Spleen (tissue), 11 donors: ENCODE results near the gene SNED1. TPM values are rescaled to one million over a fixed set of nuclear protein-coding genes. Genes with fewer than 3 reads are reported as not detected.
A peak's percentile ranks its signal among the peaks of the same experiment; 100 is the strongest.

Experiments
- DNase-seq: peaks from one replicate; pipeline ENCODE4 v3.0.0-alpha.2; 2020
- H3K27ac ChIP-seq, 8 donors: fragments of 200-600 bp; sonication (generic) in 7 of 8; 1 replicate in 4 of 8; 2 replicates in 4 of 8; pipeline versions ENCODE4 v1.5.0 to v1.8.0; 2016 to 2021; ENCODE audit warnings: inconsistent platforms in 4 of 8, mild to moderate bottlenecking in 4 of 8, moderate library complexity in 1 of 8
- H3K27me3 ChIP-seq, 7 donors: fragments of 200-600 bp; sonication (generic) in 6 of 7; replicated peaks in 1 of 7; 1 replicate in 4 of 7; 2 replicates in 3 of 7; pipeline versions ENCODE4 v1.5.0 to v1.8.0; 2016 to 2021; ENCODE audit warnings: inconsistent platforms in 3 of 7, mild to moderate bottlenecking in 1 of 7
- H3K36me3 ChIP-seq, 6 donors: fragments of 200-600 bp; sonication (generic) in 5 of 6; 1 replicate in 4 of 6; 2 replicates in 2 of 6; pipeline versions ENCODE4 v1.5.0 to v1.8.0; 2016 to 2021; ENCODE audit warnings: inconsistent platforms in 2 of 6
- H3K4me1 ChIP-seq, 6 donors: fragments of 200-600 bp; sonication (generic) in 5 of 6; 1 replicate in 3 of 6; 2 replicates in 3 of 6; pipeline versions ENCODE4 v1.5.0 to v1.8.0; 2016 to 2021; ENCODE audit warnings: inconsistent platforms in 3 of 6
- H3K4me3 ChIP-seq, 8 donors: fragments of 200-600 bp; sonication (generic) in 7 of 8; 1 replicate in 4 of 8; 2 replicates in 4 of 8; pipeline versions ENCODE4 v1.5.0 to v1.8.0; 2016 to 2021; ENCODE audit warnings: inconsistent platforms in 4 of 8, mild to moderate bottlenecking in 4 of 8, moderate library complexity in 2 of 8
- H3K9me3 ChIP-seq, 8 donors: fragments of 200-600 bp; sonication (generic) in 7 of 8; 1 replicate in 4 of 8; 2 replicates in 4 of 8; pipeline versions ENCODE4 v1.5.0 to v1.8.0; 2016 to 2021; ENCODE audit warnings: inconsistent platforms in 4 of 8
- CTCF ChIP-seq, 11 experiments: fragments of 200-600 bp in 7 of 11; fragments of 450-650 bp in 4 of 11; sonication (generic) in 4 of 11; IDR thresholded peaks in 8 of 11; conservative IDR thresholded peaks in 3 of 11; 1 replicate in 7 of 11; 2 replicates in 4 of 11; pipeline versions ENCODE4 v1.4.0 to v1.8.0; 2016 to 2021; ENCODE audit warnings: antibody characterized with exemption in 11 of 11, inconsistent platforms in 4 of 11, mild to moderate bottlenecking in 1 of 11
- POLR2A ChIP-seq, 3 donors: fragments of 450-650 bp; IDR thresholded peaks; one replicate each; pipeline ENCODE4 v1.5.1; 2017; ENCODE audit warnings: antibody characterized with exemption in 3 of 3, mild to moderate bottlenecking in 1 of 3
- POLR2AphosphoS5 ChIP-seq, 3 donors: sonication (generic); formaldehyde crosslinking; IDR thresholded peaks; one replicate each; pipeline ENCODE4 v1.5.1; 2017; ENCODE audit warnings: antibody characterized with exemption in 3 of 3
- WGBS, 5 donors: extraction: QIAGEN DNeasy Blood & Tissue Kit in 3 of 5; methylation state at CpG; one replicate each; pipeline versions ENCODE4 v1.1.5 to v1.1.7; 2013 to 2018; 5-methylcytosine and 5-hydroxymethylcytosine counted together
- intact Hi-C: fragments of 100-400 bp; cut with DNase I; formaldehyde crosslinking; loops from one replicate; pipeline ENCODE4 v1.15.0; 2023; ENCODE audit warnings: low total_unique reads
- polyA plus RNA-seq, 3 donors: library from polyadenylated mRNA; stranded (reverse); fragments of 200-250 nt; gene quantifications; one replicate each; pipeline ENCODE4 v1.2.1, GENCODE V29; 2013
- total RNA-seq, 7 donors: library from RNA; depleted of rRNA in 3 of 7; stranded (reverse); fragments of >200 nt in 3 of 7; fragmentation: NEBNext Ultra II Directional in 4 of 7; extraction: Animal tissue kit (Norgen Biotek cat#: 25700) in 4 of 7; gene quantifications; one replicate each; pipeline versions ENCODE4 v1.1.0 to v1.2.1, GENCODE V29; 2016 to 2021
- donor health status: healthy with polysubstance abuse.
- donor health status: DM: no; HTN: no; CAD: no; lungs with moderate emphysema.
- donor health status: DM: no; HTN: no; CAD: no.
- donor health status: Bipolar disorder and iron deficiency.
- donor health status: healthy.
- donor health status: DM: no; HTN: no; CAD: no.
- donor health status: DM: yes; HTN: yes; CAD: no.

The SNED1 gene
- total and polyA plus RNA-seq, 10 donors, result 2.6 to 85.3 (median 45.5) TPM

GRCh38 chr2:241033994-241034393 lies 35.6 kb downstream of the SNED1 start:
- intact Hi-C loops, result no loop called here
- WGBS, 5 donors, result 80 to 97% (median 91%) methylated on average over 6 to 7 of the region's 7 CpGs
- peaks cover 0 to 2% (median 0%) of the 10 kb centered on the region in 8 donors for H3K9me3 ChIP-seq
- DNase-seq, result peak; percentile 60
- H3K4me3 ChIP-seq, result no peak overlapping the region
- peaks cover 0 to 65% (median 4%) of the 10 kb centered on the region in 6 donors for H3K36me3 ChIP-seq
- H3K4me1 ChIP-seq, result peaks cover 0 to 29% (median 22%) of the 10 kb centered on the region in 6 donors
- H3K27me3 ChIP-seq, result peaks cover 0 to 5% (median 0%) of the 10 kb centered on the region in 7 donors
- TF ChIP-seq POLR2AphosphoS5 (IDR thresholded peaks at IDR 0.05) (no peak), CTCF (IDR thresholded peaks at IDR 0.05 in 8 of 11, conservative IDR thresholded peaks at IDR 0.05 in 3 of 11) (no peak), POLR2A (IDR thresholded peaks at IDR 0.05) (no peak)
- no peak overlapping the region for H3K27ac ChIP-seq

- Histone ChIP-seq H3K27ac (no peak overlapping the region), H3K36me3 (peaks cover 0 to 72% (median 4%) of the 10 kb centered on the region in 6 donors), H3K4me1 (peaks cover 0 to 29% (median 22%) of the 10 kb centered on the region in 6 donors), H3K9me3 (no peaks in the 10 kb centered on the region), H3K4me3 (no peak overlapping the region), H3K27me3 (peaks cover 0 to 5% (median 0%) of the 10 kb centered on the region in 7 donors)
- intact Hi-C loops, result no loop called here
- DNase-seq, result peak; percentile 64
- 87 to 95% (median 92%) methylated on average over 21 to 22 of the region's 22 CpGs for WGBS, 5 donors
- TF ChIP-seq CTCF (IDR thresholded peaks at IDR 0.05 in 8 of 11, conservative IDR thresholded peaks at IDR 0.05 in 3 of 11) (no peak), POLR2AphosphoS5 (IDR thresholded peaks at IDR 0.05) (no peak)
These were observed 36.2 kb downstream of the SNED1 start for GRCh38 chr2:241034490-241035141.

GRCh38 chr2:241035142-241035817 lies 36.9 kb downstream of the SNED1 start:
- peak in 2 of 3 donors; percentile 12 to 24 for TF ChIP-seq POLR2AphosphoS5 (IDR thresholded peaks at IDR 0.05)
- no peak for TF ChIP-seq POLR2A (IDR thresholded peaks at IDR 0.05)
- peaks cover 0 to 76% (median 7%) of the 10 kb centered on the region in 6 donors for H3K36me3 ChIP-seq
- intact Hi-C loops, result no loop called here
- H3K9me3 ChIP-seq, result no peaks in the 10 kb centered on the region
- H3K4me1 ChIP-seq, result peaks cover 0 to 29% (median 22%) of the 10 kb centered on the region in 6 donors
- peaks cover 0 to 5% (median 0%) of the 10 kb centered on the region in 7 donors for H3K27me3 ChIP-seq
- peak; percentile 76 for DNase-seq
- H3K4me3 ChIP-seq, result peak overlapping the region in 1 of 8 donors; percentile 74
- no peak overlapping the region for H3K27ac ChIP-seq
- WGBS, 5 donors, result 69 to 79% (median 75%) methylated on average over 17 to 31 of the region's 31 CpGs

GRCh38 chr2:241035818-241036396 lies 37.5 kb downstream of the SNED1 start:
- no peaks in the 10 kb centered on the region for H3K9me3 ChIP-seq
- peaks cover 0 to 5% (median 0%) of the 10 kb centered on the region in 7 donors for H3K27me3 ChIP-seq
- peaks cover 0 to 34% (median 25%) of the 10 kb centered on the region in 6 donors for H3K4me1 ChIP-seq
- DNase-seq, result no peak
- H3K36me3 ChIP-seq, result peaks cover 0 to 76% (median 8%) of the 10 kb centered on the region in 6 donors
- intact Hi-C loops, result no loop called here
- peak overlapping the region; percentile 30 to 74 (median 38) for H3K4me3 ChIP-seq
- TF ChIP-seq POLR2AphosphoS5 (IDR thresholded peaks at IDR 0.05) (no peak), CTCF (IDR thresholded peaks at IDR 0.05 in 8 of 11, conservative IDR thresholded peaks at IDR 0.05 in 3 of 11) (no peak), POLR2A (IDR thresholded peaks at IDR 0.05) (no peak)
- WGBS, 5 donors, result 25 to 31% (median 29%) methylated on average over 16 to 35 of the region's 39 CpGs
- peak overlapping the region in 6 of 8 donors; percentile 31 to 79 (median 56) for H3K27ac ChIP-seq
